ENCODE data around the gene REXO5.

Gene REXO5

GRCh38 chr16:20881503-20881878 is 75.2 kb downstream of the REXO5 start:
- TF ChIP-seq, protein P1, sequence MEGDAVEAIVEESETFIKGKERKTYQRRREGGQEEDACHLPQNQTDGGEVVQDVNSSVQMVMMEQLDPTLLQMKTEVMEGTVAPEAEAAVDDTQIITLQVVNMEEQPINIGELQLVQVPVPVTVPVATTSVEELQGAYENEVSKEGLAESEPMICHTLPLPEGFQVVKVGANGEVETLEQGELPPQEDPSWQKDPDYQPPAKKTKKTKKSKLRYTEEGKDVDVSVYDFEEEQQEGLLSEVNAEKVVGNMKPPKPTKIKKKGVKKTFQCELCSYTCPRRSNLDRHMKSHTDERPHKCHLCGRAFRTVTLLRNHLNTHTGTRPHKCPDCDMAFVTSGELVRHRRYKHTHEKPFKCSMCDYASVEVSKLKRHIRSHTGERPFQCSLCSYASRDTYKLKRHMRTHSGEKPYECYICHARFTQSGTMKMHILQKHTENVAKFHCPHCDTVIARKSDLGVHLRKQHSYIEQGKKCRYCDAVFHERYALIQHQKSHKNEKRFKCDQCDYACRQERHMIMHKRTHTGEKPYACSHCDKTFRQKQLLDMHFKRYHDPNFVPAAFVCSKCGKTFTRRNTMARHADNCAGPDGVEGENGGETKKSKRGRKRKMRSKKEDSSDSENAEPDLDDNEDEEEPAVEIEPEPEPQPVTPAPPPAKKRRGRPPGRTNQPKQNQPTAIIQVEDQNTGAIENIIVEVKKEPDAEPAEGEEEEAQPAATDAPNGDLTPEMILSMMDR (IDR thresholded peaks at IDR 0.05; ENCODE audit: low read depth, low read length): no peak
- Histone ChIP-seq H3K36me3 (no peaks in the 10 kb centered on the region; the same call in 1 of the 2 replicates), H3K27me3 (no peaks in the 10 kb centered on the region), H3K4me1 (peaks cover 5% of the 10 kb centered on the region; the same call in 1 of the 2 replicates), H3K9me3 (no peaks in the 10 kb centered on the region), H3K4me3 (ENCODE audit: low read depth, low read length) (no peak overlapping the region)
- no peak for DNase-seq

- DNase-seq: no peak
- TF ChIP-seq, protein P1 (IDR thresholded peaks at IDR 0.05; ENCODE audit: low read depth, low read length): no peak
- Histone ChIP-seq H3K27me3 (no peaks in the 10 kb centered on the region), H3K4me3 (ENCODE audit: low read depth, low read length) (no peak overlapping the region), H3K36me3 (no peaks in the 10 kb centered on the region; the same call in 1 of the 2 replicates), H3K4me1 (peaks cover 5% of the 10 kb centered on the region; the same call in 1 of the 2 replicates), H3K9me3 (no peaks in the 10 kb centered on the region)
Measured at GRCh38 chr16:20883554-20884239, 77.4 kb downstream of the REXO5 start.

GRCh38 chr16:20884240-20884556 is 77.9 kb downstream of the REXO5 start:
- TF ChIP-seq, protein P1 (IDR thresholded peaks at IDR 0.05; ENCODE audit: low read depth, low read length): no peak
- H3K36me3 ChIP-seq: no peaks in the 10 kb centered on the region; the same call in 1 of the 2 replicates
- no peak for DNase-seq
- no peaks in the 10 kb centered on the region for H3K27me3 ChIP-seq
- H3K4me1 ChIP-seq: peaks cover 5% of the 10 kb centered on the region; the same call in 1 of the 2 replicates
- H3K9me3 ChIP-seq: no peaks in the 10 kb centered on the region
- no peak overlapping the region for H3K4me3 ChIP-seq (ENCODE audit: low read depth, low read length)

DNA sequence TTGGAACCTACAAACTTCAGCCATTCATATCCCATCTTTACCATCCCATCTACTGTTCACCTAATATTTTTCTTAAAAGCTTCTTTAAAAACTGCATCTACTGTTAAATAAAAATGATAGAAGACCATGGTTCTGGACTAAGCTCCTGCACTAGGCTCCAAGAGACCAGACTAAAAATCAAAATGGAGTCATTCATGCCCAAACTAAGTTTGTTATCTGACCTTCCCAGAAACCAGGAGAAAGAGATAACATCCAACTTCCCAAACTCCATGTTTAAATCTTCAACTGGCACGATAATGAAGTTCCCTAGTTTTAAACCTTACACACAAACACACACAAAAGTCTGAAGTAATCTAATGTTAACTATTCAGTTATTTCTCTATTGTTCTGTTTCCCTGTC is 80.0 kb downstream of the REXO5 start:
- no peaks in the 10 kb centered on the region for H3K27me3 ChIP-seq
- H3K4me1 ChIP-seq: no peaks in the 10 kb centered on the region
- no peak for DNase-seq
- H3K36me3 ChIP-seq: no peaks in the 10 kb centered on the region; the same call in 1 of the 2 replicates
- H3K9me3 ChIP-seq: no peaks in the 10 kb centered on the region
- TF ChIP-seq, protein P1 (IDR thresholded peaks at IDR 0.05; ENCODE audit: low read depth, low read length): no peak
- no peak overlapping the region for H3K4me3 ChIP-seq (ENCODE audit: low read depth, low read length)

DNA sequence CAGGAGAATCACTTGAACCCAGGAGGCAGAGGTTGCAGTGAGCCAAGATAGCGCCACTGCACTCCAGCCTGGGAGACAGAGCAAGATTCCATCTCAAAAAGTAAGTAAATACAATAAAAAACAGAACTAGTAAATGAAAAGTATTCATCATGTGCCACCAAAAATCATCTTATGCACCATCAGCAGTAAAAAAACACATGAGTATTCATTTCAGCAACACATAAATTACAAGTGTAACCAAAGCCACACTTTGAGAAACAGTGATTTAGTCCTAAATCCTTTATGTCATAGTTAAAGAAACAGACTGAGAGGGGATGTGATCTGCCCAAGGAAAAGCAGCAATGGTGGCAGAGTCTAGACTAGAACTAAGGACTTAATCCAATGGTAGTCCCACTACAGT is 80.9 kb downstream of the REXO5 start:
- Histone ChIP-seq H3K4me3 (ENCODE audit: low read depth, low read length) (no peak overlapping the region), H3K4me1 (no peaks in the 10 kb centered on the region), H3K27me3 (no peaks in the 10 kb centered on the region), H3K9me3 (no peaks in the 10 kb centered on the region), H3K36me3 (no peaks in the 10 kb centered on the region; the same call in 1 of the 2 replicates)
- TF ChIP-seq, protein P1 (IDR thresholded peaks at IDR 0.05; ENCODE audit: low read depth, low read length): no peak
- no peak for DNase-seq

DNA sequence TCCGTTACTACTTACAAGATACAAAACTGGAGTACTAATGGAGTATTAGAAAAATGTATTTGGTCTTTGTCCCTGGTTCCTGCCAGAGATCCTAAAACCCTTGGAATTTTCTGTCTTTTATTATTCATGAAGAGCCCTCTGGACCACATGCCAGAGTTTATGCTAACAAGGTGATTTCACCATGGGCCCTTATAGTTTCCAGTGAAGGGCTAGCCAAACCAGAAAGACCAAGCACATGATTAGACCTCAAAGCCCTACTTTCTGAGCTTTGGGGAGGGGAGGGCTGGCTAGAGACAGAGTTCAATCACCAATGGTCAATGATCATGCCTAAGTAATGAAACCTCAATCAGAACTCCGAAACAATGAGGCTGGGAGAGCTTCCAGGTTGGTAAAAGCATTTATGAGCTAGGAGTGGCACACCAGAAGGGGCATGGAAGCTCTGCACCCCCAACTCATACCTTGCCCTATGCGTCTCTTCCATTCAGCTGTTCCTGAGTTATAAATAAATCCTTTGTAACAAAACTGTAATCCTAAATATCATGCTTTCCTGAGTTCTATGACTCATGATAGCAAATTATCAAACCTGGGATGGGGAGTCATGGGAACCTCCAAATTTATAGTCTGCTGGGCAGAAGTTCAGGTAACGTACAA is 83.4 kb downstream of the REXO5 start:
- no peak for DNase-seq
- H3K9me3 ChIP-seq: no peaks in the 10 kb centered on the region
- TF ChIP-seq, protein P1 (IDR thresholded peaks at IDR 0.05; ENCODE audit: low read depth, low read length): no peak
- H3K4me1 ChIP-seq: no peaks in the 10 kb centered on the region
- no peaks in the 10 kb centered on the region for H3K27me3 ChIP-seq
- no peak overlapping the region for H3K4me3 ChIP-seq (ENCODE audit: low read depth, low read length)
- H3K36me3 ChIP-seq: no peaks in the 10 kb centered on the region; the same call in 1 of the 2 replicates
